NOMO-1 treated with DMSO at 0.1 percent for 48 hours (cell line): ENCODE results near the gene NFAT5.
"Not testable (repeated sequence)": the region's sequence is repeated elsewhere in the genome, so short reads cannot be mapped to it uniquely, and the experiment has no call there.

Source experiments
- DNase-seq: peaks from one replicate; lab custom pipeline; 2025; ENCODE audit not compliant: unreplicated experiment; lab: John Stamatoyannopoulos, UW

The NFAT5 gene, protein sequence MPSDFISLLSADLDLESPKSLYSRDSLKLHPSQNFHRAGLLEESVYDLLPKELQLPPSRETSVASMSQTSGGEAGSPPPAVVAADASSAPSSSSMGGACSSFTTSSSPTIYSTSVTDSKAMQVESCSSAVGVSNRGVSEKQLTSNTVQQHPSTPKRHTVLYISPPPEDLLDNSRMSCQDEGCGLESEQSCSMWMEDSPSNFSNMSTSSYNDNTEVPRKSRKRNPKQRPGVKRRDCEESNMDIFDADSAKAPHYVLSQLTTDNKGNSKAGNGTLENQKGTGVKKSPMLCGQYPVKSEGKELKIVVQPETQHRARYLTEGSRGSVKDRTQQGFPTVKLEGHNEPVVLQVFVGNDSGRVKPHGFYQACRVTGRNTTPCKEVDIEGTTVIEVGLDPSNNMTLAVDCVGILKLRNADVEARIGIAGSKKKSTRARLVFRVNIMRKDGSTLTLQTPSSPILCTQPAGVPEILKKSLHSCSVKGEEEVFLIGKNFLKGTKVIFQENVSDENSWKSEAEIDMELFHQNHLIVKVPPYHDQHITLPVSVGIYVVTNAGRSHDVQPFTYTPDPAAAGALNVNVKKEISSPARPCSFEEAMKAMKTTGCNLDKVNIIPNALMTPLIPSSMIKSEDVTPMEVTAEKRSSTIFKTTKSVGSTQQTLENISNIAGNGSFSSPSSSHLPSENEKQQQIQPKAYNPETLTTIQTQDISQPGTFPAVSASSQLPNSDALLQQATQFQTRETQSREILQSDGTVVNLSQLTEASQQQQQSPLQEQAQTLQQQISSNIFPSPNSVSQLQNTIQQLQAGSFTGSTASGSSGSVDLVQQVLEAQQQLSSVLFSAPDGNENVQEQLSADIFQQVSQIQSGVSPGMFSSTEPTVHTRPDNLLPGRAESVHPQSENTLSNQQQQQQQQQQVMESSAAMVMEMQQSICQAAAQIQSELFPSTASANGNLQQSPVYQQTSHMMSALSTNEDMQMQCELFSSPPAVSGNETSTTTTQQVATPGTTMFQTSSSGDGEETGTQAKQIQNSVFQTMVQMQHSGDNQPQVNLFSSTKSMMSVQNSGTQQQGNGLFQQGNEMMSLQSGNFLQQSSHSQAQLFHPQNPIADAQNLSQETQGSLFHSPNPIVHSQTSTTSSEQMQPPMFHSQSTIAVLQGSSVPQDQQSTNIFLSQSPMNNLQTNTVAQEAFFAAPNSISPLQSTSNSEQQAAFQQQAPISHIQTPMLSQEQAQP (N-terminal part only)

DNA sequence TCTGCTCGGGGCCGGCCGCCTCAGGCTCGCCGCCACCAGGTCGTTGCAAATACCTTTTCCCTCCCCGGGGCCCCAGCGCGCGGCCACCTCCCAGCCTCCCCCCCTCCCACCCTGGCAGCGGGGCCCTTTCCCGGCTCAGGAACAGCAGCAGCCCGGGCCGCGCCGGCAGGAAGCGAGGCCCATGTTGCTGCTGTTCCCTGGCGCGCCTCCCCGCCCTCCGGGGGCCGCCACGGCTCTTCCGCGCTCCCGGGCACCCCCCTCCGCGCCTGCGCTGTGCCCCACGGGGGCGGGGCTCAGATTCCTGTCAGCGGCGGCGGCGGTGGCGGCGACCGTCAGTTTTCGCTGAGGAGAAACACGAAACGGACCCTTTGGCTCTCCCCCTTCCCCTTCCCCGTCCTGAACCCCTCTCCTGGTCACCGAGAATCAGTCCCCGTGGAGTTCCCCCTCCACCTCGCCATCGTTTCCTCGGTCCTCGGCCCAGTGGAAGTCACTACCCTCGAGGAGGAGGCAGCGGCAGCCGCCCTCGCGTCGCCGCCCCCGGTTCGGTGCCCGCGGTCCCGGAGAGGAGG lies at the start of gene NFAT5:
Gene NFAT5 (plus strand): TSS at position 296 of the 569 bp plus-strand sequence. CDS start 336 bp downstream, outside the sequence.
- peak; percentile 81 for DNase-seq

DNA sequence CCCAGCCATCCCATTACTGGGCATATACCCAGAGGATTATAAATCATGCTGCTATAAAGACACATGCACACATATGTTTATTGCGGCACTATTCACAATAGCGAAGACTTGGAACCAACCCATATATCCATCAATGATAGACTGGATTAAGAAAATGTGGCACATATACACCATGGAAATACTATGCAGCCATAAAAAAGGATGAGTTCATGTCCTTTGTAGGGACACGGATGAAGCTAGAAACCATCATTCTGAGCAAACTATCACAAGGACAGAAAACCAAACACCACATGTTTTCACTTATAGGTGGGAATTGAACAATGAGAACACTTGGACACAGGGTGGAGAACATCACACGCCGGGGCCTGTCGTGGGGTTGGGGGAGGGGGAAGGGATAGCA lies 47.9 kb upstream of the NFAT5 start:
- not testable (repeated sequence) for DNase-seq

DNA sequence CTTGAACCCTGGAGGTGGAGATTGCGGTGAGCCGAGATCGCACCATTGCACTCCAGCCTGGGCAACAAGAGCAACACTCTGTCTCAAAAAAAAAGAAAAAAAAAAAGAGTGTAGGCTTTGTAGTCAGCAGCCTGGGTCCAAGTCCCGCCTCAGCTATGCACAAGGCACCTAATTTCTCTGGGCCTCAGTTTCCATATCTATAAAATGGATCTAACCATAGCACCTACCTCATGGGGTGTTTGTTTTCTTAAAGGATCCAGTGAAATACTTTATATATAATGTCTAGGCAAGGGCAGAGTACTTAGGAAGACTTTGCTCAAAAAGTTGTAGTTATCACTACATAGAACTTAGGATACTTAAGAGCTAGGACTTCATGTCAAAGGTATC lies 45.4 kb upstream of the NFAT5 start:
- no peak for DNase-seq

DNA sequence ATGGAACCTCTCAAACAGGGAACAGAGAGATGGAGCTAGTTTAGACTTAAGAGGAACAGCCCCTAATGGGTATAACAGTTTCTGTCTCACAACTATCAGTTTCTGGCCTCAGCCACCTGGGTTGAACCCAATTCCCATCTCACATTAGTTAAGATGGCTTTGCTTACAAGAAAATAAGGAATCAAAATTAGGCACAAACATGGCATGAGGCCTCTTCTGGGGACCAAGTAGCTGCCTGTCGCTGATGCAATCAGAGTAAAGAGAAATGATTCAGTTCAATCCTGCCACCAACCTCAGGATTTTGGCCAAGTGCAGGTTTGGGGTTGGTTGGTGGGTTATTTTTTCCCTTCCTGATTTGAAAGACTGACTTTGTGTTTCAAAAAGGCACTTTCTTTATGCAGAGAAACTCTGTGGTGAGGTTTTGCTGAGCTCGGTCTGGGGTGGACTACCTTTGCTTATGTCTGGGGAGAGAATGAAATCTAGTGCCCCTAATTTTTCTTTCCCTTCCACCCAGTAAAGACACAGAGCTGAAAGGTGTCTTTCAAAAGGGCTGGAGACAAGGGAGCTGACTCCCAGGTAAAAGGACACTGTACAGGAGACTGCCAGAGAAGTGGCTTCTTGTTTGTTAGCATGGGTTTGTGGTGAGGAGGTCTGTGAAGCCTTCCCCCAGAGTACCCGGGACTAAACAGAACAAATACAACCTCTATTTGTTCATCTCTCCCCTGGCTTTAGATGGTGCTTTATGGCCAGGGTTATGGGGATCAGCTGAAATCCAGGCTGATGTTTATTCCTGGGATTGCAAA lies 44.8 kb upstream of the NFAT5 start:
- peak; percentile 13 for DNase-seq

DNA sequence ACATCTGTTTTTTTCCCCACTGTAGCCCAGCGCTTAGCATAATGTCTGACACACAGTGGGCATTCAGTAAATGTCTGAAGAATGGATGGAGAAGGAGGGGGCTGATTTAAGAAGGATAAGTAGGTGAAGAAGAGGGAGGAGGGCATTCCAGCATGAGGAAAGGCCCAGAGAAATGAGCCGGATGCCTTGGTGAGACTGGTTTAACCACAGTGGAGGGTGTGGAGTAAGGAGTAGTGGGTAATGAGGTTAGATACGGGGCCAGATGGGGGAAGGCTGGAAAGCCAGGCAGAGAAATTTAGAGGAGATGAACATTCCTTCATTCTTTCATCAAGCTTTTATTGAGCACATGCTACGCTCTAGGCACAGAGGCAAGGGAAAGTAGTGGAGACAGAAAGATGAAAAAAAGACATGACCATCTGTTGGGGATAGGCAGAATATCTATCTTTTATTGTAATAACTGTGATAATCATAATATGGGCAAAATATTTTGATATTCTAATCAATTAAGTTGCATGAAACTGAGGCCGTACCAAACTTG lies 43.7 kb upstream of the NFAT5 start:
- no peak for DNase-seq

DNA sequence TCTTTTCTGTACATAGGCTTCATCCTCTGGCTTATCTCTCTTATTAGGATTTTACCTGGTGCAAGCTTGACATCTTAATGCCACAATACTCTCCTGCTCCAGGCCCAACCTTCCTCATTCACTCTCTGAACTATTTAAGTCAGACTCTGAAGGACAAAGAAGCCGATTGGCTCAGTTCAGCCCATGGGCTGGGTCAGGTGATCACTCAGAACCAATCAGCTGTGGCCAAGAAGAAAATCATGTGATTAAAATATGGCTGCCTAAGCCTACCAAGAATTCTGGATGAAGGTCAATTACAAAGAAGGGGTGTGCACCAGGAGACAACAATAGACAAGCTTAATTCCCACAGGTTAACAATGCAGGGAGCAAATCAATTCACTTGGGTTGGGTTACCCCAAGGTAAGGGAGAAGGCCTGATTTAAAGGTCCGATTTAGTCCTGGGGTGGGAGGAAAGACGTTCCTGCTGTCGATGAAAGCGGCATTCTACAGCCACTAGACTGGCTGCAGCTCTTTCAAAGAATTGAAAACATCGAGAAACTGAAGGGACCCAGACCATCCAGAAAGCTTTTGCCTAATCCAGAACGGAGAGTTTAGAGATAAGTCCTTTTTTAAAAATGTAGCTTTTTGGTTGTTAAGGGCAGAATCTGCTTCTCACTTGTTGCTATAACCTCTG lies 42.9 kb upstream of the NFAT5 start:
- no peak for DNase-seq

DNA sequence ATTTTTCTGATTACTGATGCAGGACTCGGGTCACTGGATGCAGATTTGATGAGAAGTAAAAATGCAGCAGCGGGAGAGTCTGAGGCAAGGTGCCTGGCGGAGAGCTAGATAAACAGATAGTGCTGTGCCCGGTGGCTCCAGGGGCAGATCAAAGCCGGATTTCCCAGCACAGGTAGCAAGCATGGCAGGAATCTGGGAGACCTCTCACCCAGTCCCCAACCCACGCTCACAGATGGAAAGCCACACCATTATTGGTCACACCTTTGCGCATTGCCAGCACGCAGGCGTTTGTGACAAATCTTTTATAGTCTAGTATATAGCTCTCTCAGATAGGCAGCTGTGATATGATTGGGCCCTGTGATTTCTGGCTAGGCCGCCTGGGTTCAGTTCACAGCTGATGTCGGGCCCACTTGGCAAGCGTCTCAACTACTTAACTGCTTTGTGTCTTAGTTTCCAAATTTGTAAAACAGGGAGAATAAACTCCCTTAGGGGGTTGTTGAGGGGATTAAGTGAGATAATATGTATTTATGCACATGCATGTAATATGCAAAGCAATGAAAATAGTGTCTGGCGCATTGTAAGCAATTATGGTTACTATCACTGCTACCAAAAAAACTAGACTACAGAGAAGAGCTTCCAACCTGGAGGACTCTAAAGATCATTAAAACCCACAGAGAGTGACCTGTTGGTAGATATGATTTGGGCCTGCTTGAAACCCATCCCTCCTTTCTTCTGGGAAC lies 42.0 kb upstream of the NFAT5 start:
- DNase-seq, result no peak

DNA sequence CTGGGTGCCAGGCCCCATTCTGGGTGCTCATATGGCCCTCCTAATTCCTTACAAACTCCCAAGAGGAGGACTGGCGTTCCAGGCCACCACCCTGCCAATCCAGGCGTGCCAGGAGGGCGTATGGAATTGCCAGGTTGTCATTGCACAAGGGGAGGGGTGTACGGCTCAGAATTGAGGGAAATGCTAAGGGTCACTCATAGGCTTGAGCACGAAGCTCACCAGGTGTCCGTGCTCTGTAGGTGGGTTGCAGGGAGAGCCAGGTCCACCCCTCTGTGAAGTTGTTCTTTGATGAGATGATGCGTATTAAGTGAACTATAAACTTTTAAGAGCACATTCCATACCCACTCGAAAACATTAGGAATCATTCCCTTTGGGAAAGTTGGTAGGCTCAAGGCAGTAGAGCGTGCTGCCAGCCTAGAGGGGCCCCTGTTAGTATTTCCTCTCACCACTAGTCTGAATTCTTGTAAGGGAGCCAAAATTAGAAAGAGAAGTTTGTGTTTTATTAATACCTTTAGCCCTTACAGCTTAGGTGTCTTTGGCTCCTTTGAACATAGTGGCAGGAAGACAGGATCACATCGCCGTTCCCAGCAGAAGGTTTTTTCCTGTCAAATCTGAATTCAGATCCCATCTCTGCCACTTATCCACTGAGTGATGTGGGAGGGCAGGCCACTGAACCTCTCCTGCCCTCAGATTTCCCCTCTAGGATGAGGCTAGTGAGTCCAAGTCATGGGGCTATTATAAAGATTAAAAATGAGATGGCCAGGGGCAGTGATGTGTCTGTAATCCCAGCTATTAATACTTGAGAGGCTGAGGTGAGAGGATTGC lies 38.7 kb upstream of the NFAT5 start:
- DNase-seq, result no peak

DNA sequence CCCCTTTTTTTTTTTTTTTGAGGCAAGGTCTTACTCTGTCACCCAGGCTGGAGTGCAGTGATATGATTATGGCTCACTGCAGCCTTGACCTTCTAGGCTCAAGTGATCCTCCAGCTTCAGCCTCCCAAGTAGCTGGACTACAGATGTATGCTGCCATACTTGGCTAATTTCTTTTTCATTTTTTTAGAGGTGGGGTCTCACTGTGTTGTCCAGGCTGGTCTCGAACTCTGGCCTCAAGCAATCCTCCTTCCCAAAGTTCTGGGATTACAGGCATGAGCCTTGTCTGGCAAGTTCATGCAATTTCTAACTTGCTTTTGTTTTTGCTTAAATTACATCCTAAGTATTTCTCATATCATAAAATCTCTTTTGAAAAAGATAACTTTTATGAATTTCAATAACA lies 33.8 kb upstream of the NFAT5 start:
- no peak for DNase-seq

DNA sequence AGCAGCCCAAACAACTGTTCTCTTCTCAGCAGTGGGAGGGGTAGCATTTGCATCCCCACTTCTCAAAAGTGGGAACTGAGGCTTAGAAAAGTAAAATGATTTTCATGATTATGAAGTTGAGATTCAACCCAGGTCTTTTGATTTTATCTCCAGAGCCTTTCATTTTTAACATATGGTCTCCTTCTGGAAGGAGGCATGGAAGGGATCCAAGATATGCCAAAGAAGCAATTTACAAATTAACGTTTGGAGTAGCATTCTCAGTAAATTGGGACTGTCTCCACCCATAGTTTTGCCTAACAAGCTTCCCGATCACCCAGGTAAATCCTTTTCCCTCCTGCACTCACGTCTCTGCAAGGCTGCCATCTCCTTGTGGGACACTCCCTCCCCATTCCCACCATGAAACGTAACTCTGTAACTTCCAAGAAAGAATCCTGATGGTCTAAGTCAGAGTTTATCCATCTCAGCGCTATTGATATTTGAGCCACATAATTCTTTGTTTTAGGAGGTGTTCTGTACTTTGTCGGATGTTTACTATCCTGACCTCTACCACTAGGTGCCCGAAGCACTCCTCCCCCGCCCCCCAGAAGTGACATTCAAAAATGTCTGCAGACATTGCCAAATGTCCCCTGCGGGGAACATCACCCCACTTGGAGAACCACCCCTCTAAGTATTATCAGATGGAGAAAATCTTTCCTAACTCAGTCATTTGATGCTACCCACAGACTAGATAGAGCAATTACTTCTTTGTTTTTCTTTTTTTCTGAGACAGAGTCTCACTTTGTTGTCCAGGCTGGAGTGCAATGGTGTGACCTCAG lies 32.9 kb upstream of the NFAT5 start:
- DNase-seq, result no peak

DNA sequence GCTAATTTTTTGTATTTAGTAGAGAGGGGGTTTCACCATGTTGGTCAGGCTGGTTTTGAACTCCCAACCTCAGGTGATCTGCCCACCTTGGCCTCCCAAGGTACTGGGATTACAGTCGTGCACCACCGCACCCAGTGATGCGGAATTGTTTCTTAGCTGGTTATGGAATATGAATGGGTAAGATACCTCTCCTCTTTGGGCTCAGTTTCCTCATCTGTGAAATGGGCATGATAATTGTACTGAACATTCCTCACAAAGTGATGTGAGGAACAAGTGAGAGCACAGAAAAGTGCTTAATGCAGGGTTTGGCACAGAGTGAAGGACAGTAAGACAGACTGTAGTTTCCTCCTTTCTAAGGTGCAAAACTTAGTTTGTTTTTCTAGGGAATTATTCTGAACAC lies 31.0 kb upstream of the NFAT5 start:
- no peak for DNase-seq

DNA sequence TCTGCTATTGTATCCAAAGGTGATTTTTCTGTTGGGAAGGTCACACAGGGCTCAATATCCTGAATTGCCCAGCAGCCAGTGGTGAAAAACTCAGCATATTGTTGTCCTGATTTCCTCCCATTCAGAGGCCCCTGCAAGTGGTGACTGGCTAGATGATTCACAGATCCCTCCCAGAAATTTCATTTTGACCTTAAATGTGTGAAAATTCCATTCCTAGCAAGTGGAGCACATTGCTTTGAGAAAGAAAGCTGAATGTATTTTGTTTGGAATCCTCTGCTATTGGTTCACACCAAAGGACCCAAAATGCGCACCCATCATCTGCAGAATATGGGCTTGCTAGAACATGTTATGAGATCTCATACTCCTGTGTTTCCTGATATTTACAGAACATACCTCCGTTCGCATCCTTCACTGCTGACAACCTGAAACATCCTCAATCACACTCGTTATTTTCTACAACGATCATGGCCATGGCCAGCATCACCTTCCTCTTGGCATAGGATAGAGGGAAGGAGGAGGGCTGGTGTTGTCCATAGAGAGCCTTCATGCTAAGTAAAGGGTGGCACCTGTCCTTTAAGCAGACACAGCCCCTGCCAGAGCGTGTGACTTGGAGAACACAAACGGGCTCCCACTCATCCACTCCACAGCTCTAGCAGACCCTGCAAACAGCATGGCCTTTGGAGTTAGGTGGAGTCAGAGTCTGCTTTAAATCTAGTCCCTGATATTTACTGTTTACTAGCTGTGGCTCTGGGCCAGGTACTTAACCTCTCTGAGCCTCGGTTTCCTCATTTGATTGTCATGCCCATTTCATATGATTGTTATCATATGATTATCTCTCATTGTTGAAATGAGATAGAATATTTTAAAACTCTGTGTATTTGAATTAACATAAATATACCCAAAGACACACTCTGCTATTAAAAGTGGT lies 30.4 kb upstream of the NFAT5 start:
- no peak for DNase-seq

DNA sequence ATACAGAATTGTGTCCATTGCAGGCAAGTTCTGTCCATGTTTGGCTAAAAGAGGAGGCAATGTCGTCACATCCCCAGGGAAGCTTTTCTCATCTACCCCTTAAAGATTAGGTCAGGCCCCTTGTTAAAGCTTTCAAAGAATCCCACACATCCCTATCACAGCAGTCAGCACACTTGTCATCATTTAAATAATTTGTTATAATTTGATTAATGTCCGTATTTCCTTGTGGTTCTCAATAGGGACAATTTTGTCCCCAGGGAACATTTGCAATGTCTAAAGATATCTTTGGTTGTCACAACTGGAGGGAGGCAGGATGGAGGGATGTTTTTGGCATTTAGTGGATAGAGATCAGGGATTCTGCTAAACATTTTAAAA lies 28.1 kb upstream of the NFAT5 start:
- no peak for DNase-seq

DNA sequence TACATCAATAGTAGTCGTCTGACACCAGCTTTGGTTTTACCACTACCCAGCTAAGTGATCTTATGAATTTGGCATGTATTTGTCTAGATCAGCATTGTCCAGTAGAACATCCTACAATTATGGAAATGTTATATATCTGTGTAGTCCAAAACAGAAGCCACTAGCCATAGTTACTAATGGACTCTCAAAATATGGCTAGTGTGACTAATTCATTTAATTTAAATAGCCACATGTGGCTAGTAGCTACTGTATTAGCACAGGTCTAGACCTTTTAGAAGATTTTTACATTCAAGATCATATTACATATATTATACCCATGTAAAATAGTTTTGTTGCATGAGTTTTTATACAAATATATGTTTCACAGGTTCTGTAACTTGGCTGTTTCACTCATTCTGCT lies 27.0 kb upstream of the NFAT5 start:
- DNase-seq, result no peak

DNA sequence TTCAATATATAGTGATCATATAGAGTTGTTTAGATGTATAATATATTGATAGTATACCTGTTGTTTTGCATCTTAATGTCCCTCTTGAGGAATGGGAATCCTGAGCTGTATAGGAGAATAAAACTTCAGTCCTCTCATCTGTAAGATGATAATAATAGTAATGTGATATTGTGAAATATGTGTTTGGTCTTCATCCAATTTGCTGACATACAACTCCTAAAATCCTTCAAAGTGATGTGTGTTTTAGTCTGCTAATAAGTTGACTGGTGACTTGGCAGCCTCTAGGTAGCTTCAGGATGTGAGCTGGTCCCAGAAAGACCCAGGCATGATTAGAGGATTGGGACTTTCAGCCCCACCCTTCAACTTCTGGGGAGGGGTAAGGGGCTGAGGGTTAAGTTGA lies 22.8 kb upstream of the NFAT5 start:
- no peak for DNase-seq

DNA sequence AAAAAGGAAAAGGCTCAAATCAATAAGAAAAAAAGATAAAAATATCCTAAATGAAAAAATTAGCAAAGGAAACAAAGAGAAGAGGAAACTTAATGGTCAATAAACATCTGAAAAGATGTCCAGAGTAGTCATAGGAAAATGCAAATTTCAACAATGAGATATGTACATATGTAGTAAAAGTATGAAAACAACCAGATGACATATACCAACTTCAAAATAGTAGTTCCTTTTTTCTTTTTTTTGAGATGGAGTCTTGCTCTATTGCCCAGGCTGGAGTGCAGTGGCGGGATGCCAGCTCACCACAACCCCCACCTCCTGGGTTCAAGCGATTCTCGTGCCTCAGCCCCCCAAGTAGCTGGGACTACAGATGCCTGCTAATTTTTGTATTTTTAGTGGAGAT lies 21.7 kb upstream of the NFAT5 start:
- DNase-seq, result no peak
